Measurements from ENCODE around the gene FAM83E.
A peak's percentile ranks its signal among the peaks of the same experiment; 100 is the strongest.

FAM83E gene

GRCh38 chr19:48571378-48572162, 43.3 kb downstream of the FAM83E start:
- Histone ChIP-seq H3K4me3 (ENCODE audit: low read length) (no peak overlapping the region), H3K4me1 (ENCODE audit: control insufficient read depth, insufficient read depth, low read length) (peaks cover 5% of the 10 kb centered on the region), H3K27me3 (ENCODE audit: control insufficient read depth, insufficient read depth, low read length) (no peaks in the 10 kb centered on the region), H3K36me3 (ENCODE audit: control insufficient read depth, insufficient read depth, low read length) (no peaks in the 10 kb centered on the region), H3K27ac (ENCODE audit: low read length) (no peak overlapping the region), H3K9me3 (ENCODE audit: control insufficient read depth, insufficient read depth, low read length) (no peaks in the 10 kb centered on the region)
- DNase-seq (ENCODE audit: low read depth, low spot score) = no peak
- no CpG with 5 or more reads among the region's 5 CpGs for WGBS (ENCODE audit: insufficient coverage, insufficient read length)

- Histone ChIP-seq H3K36me3 (ENCODE audit: control insufficient read depth, insufficient read depth, low read length) (no peaks in the 10 kb centered on the region), H3K27ac (ENCODE audit: low read length) (no peak overlapping the region), H3K27me3 (ENCODE audit: control insufficient read depth, insufficient read depth, low read length) (no peaks in the 10 kb centered on the region), H3K4me1 (ENCODE audit: control insufficient read depth, insufficient read depth, low read length) (peaks cover 5% of the 10 kb centered on the region), H3K9me3 (ENCODE audit: control insufficient read depth, insufficient read depth, low read length) (no peaks in the 10 kb centered on the region), H3K4me3 (ENCODE audit: low read length) (no peak overlapping the region)
- WGBS (ENCODE audit: insufficient coverage, insufficient read length) = no CpG with 5 or more reads among the region's 11 CpGs
- DNase-seq (ENCODE audit: low read depth, low spot score) = no peak
Measured at GRCh38 chr19:48569814-48570213, 45.1 kb downstream of the FAM83E start.

GRCh38 chr19:48568345-48568886, 46.5 kb downstream of the FAM83E start:
- no peak for DNase-seq (ENCODE audit: low read depth, low spot score)
- Histone ChIP-seq H3K4me1 (ENCODE audit: control insufficient read depth, insufficient read depth, low read length) (peaks cover 5% of the 10 kb centered on the region), H3K27me3 (ENCODE audit: control insufficient read depth, insufficient read depth, low read length) (no peaks in the 10 kb centered on the region), H3K27ac (ENCODE audit: low read length) (no peak overlapping the region), H3K36me3 (ENCODE audit: control insufficient read depth, insufficient read depth, low read length) (no peaks in the 10 kb centered on the region), H3K9me3 (ENCODE audit: control insufficient read depth, insufficient read depth, low read length) (no peaks in the 10 kb centered on the region), H3K4me3 (ENCODE audit: low read length) (peak overlapping the region; percentile 5; the same call in 1 of the 2 replicates)
- WGBS (ENCODE audit: insufficient coverage, insufficient read length) = no CpG with 5 or more reads among the region's 19 CpGs

- H3K36me3 ChIP-seq (ENCODE audit: control insufficient read depth, insufficient read depth, low read length) = no peaks in the 10 kb centered on the region
- H3K4me1 ChIP-seq (ENCODE audit: control insufficient read depth, insufficient read depth, low read length) = peaks cover 4% of the 10 kb centered on the region; the same call in 1 of the 2 replicates
- DNase-seq (ENCODE audit: low read depth, low spot score) = no peak
- WGBS (ENCODE audit: insufficient coverage, insufficient read length) = no CpG with 5 or more reads among the region's 7 CpGs
- H3K27me3 ChIP-seq (ENCODE audit: control insufficient read depth, insufficient read depth, low read length) = no peaks in the 10 kb centered on the region
- no peaks in the 10 kb centered on the region for H3K9me3 ChIP-seq (ENCODE audit: control insufficient read depth, insufficient read depth, low read length)
- no peak overlapping the region for H3K4me3 ChIP-seq (ENCODE audit: low read length)
- H3K27ac ChIP-seq (ENCODE audit: low read length) = no peak overlapping the region
Measured at GRCh38 chr19:48565090-48565489, 49.8 kb downstream of the FAM83E start.

Data from iPS DF 6.9 (cell line).